Activated naive CD4-positive, alpha-beta T cell treated with anti-CD3 and anti-CD28 coated beads, Interleukin-2, amount 50 U/mL, for 24 hours (primary cell): ENCODE measurements around the gene IREB2.

Source experiments
- H3K27ac Mint-ChIP-seq: one replicate; pipeline ENCODE4 v1.8.0; 2021; ENCODE audit warnings: mild to moderate bottlenecking, mixed read lengths
- H3K27me3 Mint-ChIP-seq: one replicate; pipeline ENCODE4 v1.8.0; 2021; ENCODE audit warnings: mixed read lengths
- H3K36me3 Mint-ChIP-seq: one replicate; pipeline ENCODE4 v1.8.0; 2021; ENCODE audit warnings: mixed read lengths
- H3K4me1 Mint-ChIP-seq: one replicate; pipeline ENCODE4 v1.8.0; 2021; ENCODE audit warnings: mixed read lengths
- H3K4me3 Mint-ChIP-seq: one replicate; pipeline ENCODE4 v1.8.0; 2021; ENCODE audit warnings: mild to moderate bottlenecking, mixed read lengths
- H3K9me3 Mint-ChIP-seq: one replicate; pipeline ENCODE4 v1.8.0; 2021; ENCODE audit warnings: mixed read lengths

IREB2 gene

DNA sequence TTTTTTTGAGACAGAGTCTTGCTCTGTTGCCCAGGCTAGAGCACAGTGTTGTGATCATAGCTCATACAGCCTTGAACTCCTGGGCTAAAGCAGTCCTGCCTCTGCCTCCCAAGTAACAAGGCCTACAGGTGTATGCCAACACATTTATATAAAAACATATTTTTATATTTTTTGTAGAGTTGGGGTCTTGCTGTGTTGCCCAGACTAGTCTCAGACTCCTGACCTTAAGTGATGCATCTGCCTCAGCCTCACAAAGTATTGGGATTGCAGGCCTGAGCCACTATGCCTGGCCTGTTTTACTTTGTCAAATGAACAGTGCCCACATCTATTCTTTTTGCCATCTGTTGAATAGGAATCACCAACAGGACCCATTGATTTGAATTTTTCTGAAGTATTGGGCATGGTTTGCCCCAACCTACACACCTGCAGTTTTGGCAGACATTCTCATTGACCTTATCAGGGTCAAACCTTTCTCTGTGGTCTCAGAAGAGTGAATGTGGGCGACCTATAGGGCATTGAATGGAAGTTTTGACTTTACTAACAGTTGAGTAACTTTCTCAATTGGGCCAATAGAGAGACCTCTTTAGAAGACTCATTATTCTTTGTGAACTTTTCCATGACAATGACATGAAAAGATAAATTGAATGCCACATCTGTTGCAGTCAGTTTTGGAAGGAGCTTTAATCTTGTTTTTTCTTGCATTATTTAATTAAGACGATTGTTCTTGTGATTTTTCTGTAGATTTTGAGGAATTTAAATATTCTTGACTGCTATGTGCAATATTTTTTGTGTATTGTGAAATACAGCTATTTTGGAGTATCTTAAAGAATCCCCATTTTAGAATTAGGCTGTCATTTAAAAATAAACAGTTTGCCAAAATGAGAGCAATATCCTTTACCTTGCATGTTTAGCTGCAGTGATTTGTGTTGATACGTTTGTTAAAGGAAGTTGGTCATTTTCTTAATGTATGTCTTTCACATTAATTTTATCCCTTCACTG, 2.7 kb downstream of the IREB2 start:
- Mint-ChIP-seq H3K4me1 (peaks cover 72% of the 10 kb centered on the region), H3K36me3 (peaks cover 22% of the 10 kb centered on the region), H3K27ac (peak overlapping the region; percentile 51), H3K27me3 (no peaks in the 10 kb centered on the region), H3K9me3 (no peaks in the 10 kb centered on the region), H3K4me3 (peak overlapping the region; percentile 69)

DNA sequence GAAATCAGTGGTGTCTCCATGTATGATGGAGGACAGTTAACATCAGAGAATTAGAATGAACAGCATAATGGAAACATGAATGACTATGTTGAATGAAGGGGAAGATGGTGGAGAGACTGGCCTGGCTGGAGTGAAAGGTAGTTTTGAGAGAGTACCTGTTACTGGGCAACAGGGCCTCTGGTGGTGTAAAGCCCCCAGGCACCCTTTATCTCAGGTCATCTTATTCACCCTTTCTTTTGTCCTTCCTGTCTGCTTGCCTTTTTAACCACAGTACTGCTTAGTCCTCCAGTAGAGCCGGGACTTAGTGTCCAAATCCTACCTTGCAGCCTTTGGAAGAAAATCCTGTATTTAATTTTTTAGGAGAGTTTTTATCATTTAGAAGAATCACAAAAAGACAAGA, 6.2 kb downstream of the IREB2 start:
- Mint-ChIP-seq H3K9me3 (no peaks in the 10 kb centered on the region), H3K4me1 (peaks cover 86% of the 10 kb centered on the region), H3K4me3 (no peak overlapping the region), H3K27ac (peak overlapping the region; percentile 4), H3K36me3 (peaks cover 33% of the 10 kb centered on the region), H3K27me3 (no peaks in the 10 kb centered on the region)

- peaks cover 88% of the 10 kb centered on the region for H3K4me1 Mint-ChIP-seq
- no peak overlapping the region for H3K27ac Mint-ChIP-seq
Measured at GRCh38 chr15:78445875-78446274, 7.9 kb downstream of the IREB2 start.

DNA sequence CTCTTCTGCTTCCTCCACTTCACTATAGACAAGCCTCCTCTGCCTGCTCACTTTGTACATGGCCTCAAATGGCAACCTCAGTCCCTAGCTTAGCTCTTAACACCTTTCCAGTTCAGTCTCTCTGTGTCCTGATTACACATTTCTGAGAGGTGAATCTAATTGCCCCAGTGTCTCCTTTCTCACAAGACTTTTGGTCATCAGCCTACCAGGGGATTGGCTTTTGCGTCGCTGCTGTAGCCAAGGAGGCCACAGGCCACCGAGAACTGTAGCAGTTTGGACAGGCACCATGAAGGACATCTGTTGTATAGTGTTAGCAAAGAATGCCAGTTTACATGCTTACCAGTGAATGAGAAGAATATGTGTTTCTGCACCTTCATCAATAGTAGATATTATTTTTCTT, 8.5 kb downstream of the IREB2 start:
- no peak overlapping the region for H3K27ac Mint-ChIP-seq

More at GRCh38 chr15:78445875-78446274, 7.9 kb downstream of the IREB2 start:
- H3K4me3 Mint-ChIP-seq = no peak overlapping the region
- peaks cover 30% of the 10 kb centered on the region for H3K36me3 Mint-ChIP-seq
- H3K9me3 Mint-ChIP-seq = no peaks in the 10 kb centered on the region
- H3K27me3 Mint-ChIP-seq = no peaks in the 10 kb centered on the region

DNA sequence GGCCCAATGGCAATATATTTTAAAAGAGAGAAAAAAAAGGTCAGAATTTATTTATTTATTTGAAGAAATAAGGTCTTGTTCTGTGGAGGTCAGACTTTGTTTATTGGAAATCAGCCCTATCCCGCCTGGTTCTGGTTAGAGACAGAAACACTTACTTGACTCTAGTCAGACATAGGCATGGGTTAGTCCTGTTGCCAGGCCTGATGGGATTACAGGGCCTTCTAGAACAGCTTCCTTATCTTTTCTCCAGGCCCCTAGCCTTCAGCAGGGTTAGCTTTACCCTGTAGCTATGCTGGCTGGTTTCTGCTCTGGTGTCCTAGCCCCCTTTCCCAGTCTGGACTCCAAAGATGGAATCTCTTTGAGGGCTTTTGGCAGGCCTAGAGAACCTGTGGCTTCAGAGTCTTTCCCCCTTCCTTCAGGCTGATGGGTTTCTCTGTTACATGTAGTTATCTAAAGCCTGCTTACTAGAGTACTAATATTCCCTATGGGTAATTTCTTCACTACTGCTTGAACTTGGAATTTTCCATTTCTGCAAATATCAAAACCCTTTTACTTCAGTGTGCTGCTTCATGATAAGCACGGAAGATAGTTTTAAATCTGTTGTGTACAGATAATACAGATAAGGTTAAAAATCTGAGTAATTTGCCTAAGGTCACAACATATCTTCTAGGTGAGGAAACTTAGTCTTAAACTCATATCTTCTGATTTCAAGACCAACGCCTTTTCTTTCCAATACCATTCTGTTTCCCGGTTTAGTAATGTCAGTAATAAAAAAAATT, 10.6 kb downstream of the IREB2 start:
- H3K4me1 Mint-ChIP-seq = peaks cover 82% of the 10 kb centered on the region
- H3K36me3 Mint-ChIP-seq = peaks cover 25% of the 10 kb centered on the region
- no peak overlapping the region for H3K4me3 Mint-ChIP-seq
- H3K27me3 Mint-ChIP-seq = no peaks in the 10 kb centered on the region
- H3K27ac Mint-ChIP-seq = no peak overlapping the region
- no peaks in the 10 kb centered on the region for H3K9me3 Mint-ChIP-seq

More for the DNA sequence above, 8.5 kb downstream of the IREB2 start:
- Mint-ChIP-seq H3K4me3 (no peak overlapping the region), H3K36me3 (peaks cover 25% of the 10 kb centered on the region), H3K9me3 (no peaks in the 10 kb centered on the region), H3K4me1 (peaks cover 81% of the 10 kb centered on the region), H3K27me3 (no peaks in the 10 kb centered on the region)

- no peaks in the 10 kb centered on the region for H3K27me3 Mint-ChIP-seq
- H3K4me1 Mint-ChIP-seq = peaks cover 84% of the 10 kb centered on the region
- H3K9me3 Mint-ChIP-seq = no peaks in the 10 kb centered on the region
- H3K36me3 Mint-ChIP-seq = peaks cover 21% of the 10 kb centered on the region
- H3K4me3 Mint-ChIP-seq = no peak overlapping the region
- no peak overlapping the region for H3K27ac Mint-ChIP-seq
Measured at GRCh38 chr15:78449220-78449999, 11.4 kb downstream of the IREB2 start.

DNA sequence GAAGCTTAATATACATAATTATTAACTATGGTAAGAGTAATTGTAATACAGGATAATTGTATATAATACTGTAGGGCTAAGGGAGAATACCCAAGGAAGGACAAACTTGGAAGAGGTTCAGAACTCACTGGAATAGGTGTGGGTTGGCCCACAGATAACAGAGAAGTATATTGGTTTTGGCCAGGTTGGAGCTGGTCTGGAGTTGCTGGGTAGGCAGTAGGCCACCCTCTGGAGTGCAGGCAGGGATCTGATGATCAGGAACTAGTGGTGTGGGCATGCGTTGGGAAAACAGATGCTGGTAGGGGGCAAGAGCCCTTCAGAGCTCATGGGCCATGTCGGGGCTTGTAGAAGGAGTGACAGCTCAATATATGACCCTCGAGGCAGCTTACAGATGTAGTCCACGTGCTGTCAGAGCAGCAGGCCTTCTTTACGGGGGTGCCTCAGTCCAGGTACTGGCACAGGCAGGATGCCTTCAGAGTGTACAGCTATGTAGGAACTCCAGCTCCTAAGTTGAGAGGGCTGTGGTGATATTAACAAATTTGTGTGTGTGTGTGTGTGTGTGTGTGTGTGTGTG, 12.4 kb downstream of the IREB2 start:
- H3K27me3 Mint-ChIP-seq = no peaks in the 10 kb centered on the region
- H3K4me3 Mint-ChIP-seq = no peak overlapping the region
- H3K36me3 Mint-ChIP-seq = peaks cover 20% of the 10 kb centered on the region
- no peaks in the 10 kb centered on the region for H3K9me3 Mint-ChIP-seq
- peak overlapping the region; percentile 51 for H3K27ac Mint-ChIP-seq
- H3K4me1 Mint-ChIP-seq = peaks cover 85% of the 10 kb centered on the region

- H3K36me3 Mint-ChIP-seq = peaks cover 12% of the 10 kb centered on the region
- no peaks in the 10 kb centered on the region for H3K9me3 Mint-ChIP-seq
- no peaks in the 10 kb centered on the region for H3K27me3 Mint-ChIP-seq
- H3K27ac Mint-ChIP-seq = no peak overlapping the region
- peaks cover 87% of the 10 kb centered on the region for H3K4me1 Mint-ChIP-seq
- H3K4me3 Mint-ChIP-seq = no peak overlapping the region
Measured at GRCh38 chr15:78452485-78452884, 14.5 kb downstream of the IREB2 start.

- no peak overlapping the region for H3K4me3 Mint-ChIP-seq
- H3K4me1 Mint-ChIP-seq = peaks cover 89% of the 10 kb centered on the region
- peaks cover 9% of the 10 kb centered on the region for H3K36me3 Mint-ChIP-seq
- no peaks in the 10 kb centered on the region for H3K9me3 Mint-ChIP-seq
- no peaks in the 10 kb centered on the region for H3K27me3 Mint-ChIP-seq
- peak overlapping the region; percentile 43 for H3K27ac Mint-ChIP-seq
Measured at GRCh38 chr15:78453447-78453846, 15.4 kb downstream of the IREB2 start.

- H3K4me1 Mint-ChIP-seq = peaks cover 84% of the 10 kb centered on the region
- H3K27me3 Mint-ChIP-seq = no peaks in the 10 kb centered on the region
- peak overlapping the region; percentile 18 for H3K27ac Mint-ChIP-seq
- H3K9me3 Mint-ChIP-seq = no peaks in the 10 kb centered on the region
- no peak overlapping the region for H3K4me3 Mint-ChIP-seq
- H3K36me3 Mint-ChIP-seq = peaks cover 9% of the 10 kb centered on the region
Measured at GRCh38 chr15:78454992-78455391, 17.0 kb downstream of the IREB2 start.

DNA sequence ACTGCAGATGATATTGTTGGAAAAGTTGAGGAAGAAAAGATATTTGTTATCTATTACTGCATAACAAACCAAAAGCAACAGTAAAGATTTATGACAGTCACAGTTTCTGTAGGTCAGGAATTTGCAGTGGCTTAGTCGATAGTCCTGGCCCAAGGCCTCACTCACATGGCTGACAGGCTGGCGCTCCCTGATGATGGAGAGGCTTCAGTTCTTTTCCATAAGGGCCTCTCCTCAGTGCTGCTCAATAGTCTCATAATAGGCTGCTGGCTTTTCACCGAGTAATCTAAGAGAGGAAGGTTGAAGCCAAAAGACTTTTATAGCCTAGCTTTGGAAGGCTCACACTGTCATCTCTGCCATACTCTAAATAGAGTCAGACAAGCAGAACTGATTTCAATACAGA, 17.7 kb downstream of the IREB2 start:
- Mint-ChIP-seq H3K4me3 (no peak overlapping the region), H3K27me3 (no peaks in the 10 kb centered on the region), H3K9me3 (no peaks in the 10 kb centered on the region), H3K36me3 (peaks cover 8% of the 10 kb centered on the region), H3K4me1 (peaks cover 85% of the 10 kb centered on the region), H3K27ac (no peak overlapping the region)

DNA sequence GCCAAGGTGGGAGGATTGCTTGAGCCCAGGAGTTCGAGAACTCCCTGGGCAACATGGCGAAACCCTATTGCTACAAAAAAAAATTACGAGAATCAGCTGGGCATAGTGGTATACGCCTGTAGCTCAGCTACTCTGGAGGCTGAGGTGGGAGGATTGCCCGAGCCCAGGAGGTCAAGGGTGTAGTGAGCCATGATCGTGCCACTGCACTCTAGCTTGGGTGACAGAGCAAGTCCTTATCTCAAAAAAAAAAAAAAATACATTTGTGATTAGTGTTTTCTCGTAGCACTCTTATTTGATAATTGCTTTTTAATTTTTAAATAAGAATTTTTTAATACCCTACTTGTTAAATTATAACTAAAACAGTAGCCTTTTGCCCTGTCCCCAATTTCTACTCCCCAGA, 18.4 kb downstream of the IREB2 start:
- peaks cover 8% of the 10 kb centered on the region for H3K36me3 Mint-ChIP-seq
- H3K27me3 Mint-ChIP-seq = no peaks in the 10 kb centered on the region
- peaks cover 91% of the 10 kb centered on the region for H3K4me1 Mint-ChIP-seq
- H3K9me3 Mint-ChIP-seq = no peaks in the 10 kb centered on the region
- H3K4me3 Mint-ChIP-seq = no peak overlapping the region
- H3K27ac Mint-ChIP-seq = peak overlapping the region; percentile 25

- peak overlapping the region; percentile 56 for H3K27ac Mint-ChIP-seq
- H3K9me3 Mint-ChIP-seq = no peaks in the 10 kb centered on the region
- H3K36me3 Mint-ChIP-seq = peaks cover 6% of the 10 kb centered on the region
- no peaks in the 10 kb centered on the region for H3K27me3 Mint-ChIP-seq
- peak overlapping the region; percentile 28 for H3K4me3 Mint-ChIP-seq
- H3K4me1 Mint-ChIP-seq = peaks cover 94% of the 10 kb centered on the region
Measured at GRCh38 chr15:78457101-78457500, 19.1 kb downstream of the IREB2 start.

DNA sequence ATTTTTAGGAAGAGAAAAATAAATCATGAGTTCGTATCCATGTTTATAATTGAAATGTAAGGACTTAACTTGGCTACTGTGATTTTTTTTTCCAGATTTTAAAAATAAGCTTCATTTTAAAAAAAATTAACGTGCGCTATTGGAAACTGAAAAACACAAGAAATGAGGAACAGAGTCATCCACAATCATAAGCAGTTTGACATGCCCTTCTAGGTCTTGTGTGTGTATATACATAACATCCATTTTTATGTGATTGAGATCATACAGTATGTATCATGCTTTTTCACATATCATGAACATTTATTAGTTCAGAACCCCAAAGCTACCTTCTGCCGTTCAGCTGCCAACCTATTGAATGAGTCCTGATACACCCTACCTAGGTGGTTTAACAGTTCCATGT, 22.7 kb downstream of the IREB2 start:
- Mint-ChIP-seq H3K4me1 (peaks cover 69% of the 10 kb centered on the region), H3K9me3 (no peaks in the 10 kb centered on the region), H3K27me3 (no peaks in the 10 kb centered on the region), H3K4me3 (peak overlapping the region; percentile 53), H3K36me3 (peaks cover 15% of the 10 kb centered on the region), H3K27ac (no peak overlapping the region)
